Fibroblast of upper back skin (primary cell): Measurements from ENCODE around the gene KMT5B.
A peak's percentile ranks its signal among the peaks of the same experiment; 100 is the strongest.

ENCODE experiments used
- DNase-seq: peaks from one replicate; pipeline ENCODE4 v3.0.0-alpha.2; 2013

The KMT5B gene

GRCh38 chr11:68142441-68143309 is 70.4 kb downstream of the KMT5B start:
- no peak for DNase-seq

GRCh38 chr11:68142028-68142412 is 71.1 kb downstream of the KMT5B start:
- DNase-seq = no peak

- no peak for DNase-seq
These were observed 71.7 kb downstream of the KMT5B start for GRCh38 chr11:68141246-68142027.

DNA sequence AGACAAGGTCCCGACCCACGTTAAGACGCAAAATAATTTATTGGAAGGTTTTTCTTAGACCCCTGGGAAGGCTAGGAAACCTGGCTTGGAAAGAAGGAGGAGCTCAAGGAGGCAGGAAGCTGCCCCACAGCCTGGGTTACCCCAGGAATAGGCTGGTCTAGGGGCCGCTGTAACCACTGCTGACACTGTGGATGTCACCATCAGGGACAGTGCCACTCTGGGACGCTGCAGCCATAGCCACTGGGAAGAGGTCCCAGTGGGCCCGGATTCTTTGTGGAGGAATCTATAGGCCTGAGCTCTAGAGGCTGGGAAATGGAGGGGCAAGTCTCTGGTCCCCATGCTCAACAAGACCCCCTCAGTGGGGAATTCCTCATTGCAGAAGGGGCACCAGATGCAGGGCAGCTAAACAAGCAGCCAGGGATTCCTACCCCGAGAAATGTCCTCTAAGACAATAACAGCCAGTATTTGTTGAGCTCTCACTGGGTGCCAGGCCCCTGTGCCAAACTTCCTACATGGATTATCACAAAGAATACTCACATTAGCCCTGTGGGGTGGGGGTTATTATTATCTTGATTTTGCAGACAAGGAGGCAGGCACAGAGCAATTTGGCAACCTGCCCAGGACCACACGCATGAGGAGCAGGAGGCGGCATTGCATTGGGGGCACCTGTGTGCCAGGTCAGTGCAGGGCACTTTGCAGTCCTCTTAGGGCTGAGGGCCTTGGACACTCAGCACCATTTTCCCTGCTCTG is 72.4 kb downstream of the KMT5B start:
- DNase-seq = no peak

- DNase-seq = no peak
These were observed 74.9 kb downstream of the KMT5B start for GRCh38 chr11:68138237-68138636.

DNA sequence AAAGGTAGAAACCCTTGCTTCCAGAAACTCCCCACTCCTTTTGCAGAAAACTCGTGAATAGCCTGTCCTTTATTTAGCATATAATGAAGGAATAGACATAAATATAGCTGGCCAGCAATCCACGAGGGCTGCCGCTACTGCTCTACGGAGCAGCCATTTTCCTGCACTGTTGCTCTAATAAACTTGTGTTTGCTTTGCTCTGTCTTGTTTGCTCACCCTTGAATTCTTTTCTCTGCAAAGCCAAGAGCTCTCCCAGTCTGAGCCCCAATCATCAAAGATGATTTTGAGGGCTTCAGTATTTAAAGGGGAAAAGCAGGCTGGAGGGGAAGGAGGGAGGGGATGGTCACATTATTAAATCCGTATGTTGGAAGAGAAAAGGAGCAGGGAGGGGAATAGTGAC is 75.3 kb downstream of the KMT5B start:
- no peak for DNase-seq

DNA sequence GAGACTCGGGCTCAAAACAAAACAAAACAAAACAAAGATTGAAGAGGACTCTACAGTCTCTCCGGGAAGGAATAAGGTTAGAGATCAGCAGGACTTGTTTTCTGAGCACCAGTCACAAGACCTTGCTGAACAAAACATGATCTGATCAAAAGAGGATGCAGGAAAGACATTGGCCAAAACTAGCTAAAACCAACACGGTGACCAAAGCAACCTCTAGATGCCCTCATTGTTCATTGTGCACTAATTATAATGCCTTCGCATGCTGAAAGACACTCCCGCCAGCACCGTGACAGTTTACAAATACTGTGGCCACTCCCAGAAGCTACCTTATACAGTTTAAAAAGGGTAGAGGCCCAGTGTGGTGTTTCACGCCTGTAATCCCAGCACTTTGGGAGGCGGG is 76.2 kb downstream of the KMT5B start:
- no peak for DNase-seq

DNA sequence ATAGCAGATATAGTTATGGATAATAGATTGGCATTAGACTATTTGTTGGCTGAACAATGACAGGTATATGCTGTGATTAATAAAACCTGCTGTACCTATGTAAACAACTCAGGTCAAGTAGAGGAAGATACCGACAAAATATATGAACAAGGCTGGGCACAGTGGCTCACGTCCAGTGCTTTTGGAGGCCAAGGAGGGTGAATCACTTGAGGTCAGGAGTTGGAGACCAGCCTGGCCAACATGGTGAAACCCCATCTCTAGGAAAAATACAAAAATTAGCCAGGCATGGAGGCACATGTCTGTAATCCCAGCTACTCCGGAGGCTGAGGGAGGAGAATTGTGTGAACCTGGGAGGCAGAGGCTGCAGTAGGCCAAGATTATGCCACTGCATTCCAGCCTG is 77.9 kb downstream of the KMT5B start:
- no peak for DNase-seq

GRCh38 chr11:68133761-68134160 is 79.3 kb downstream of the KMT5B start:
- DNase-seq = no peak

- no peak for DNase-seq
These were observed 83.0 kb downstream of the KMT5B start for GRCh38 chr11:68130121-68130520.

DNA sequence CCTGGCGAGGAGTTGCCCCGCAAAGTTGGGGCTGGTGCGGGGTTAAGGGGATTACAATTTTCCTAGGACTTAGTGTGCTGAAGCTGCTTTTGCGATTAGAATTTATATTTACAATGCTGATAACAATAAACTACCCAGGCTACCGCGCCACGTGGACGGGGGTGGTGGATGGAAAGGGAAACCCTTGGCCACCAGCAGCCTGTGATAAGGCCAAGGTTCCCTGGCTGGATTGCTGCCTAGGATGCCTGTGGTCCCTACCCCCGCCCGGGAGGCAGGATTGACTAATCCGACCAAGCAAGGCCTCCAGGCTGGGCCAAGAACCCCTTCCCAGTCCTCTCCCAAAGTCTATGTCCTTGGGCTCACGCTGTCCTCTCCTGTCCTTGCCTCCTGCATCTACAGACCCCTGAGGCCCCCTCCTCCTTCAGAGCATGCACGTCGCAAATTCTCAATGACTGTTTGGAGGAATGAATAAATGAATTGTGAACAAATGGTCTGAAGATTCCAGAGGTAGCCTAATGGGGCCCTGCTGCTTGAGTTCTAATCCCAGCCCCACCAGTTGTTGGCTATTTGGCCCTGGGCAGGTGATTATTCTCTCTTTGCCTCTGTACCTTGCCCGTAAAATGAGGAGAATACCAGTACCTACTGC is 84.3 kb downstream of the KMT5B start:
- DNase-seq = peak; percentile 82

- DNase-seq = peak; percentile 88
These were observed 85.1 kb downstream of the KMT5B start for GRCh38 chr11:68127714-68128681.

DNA sequence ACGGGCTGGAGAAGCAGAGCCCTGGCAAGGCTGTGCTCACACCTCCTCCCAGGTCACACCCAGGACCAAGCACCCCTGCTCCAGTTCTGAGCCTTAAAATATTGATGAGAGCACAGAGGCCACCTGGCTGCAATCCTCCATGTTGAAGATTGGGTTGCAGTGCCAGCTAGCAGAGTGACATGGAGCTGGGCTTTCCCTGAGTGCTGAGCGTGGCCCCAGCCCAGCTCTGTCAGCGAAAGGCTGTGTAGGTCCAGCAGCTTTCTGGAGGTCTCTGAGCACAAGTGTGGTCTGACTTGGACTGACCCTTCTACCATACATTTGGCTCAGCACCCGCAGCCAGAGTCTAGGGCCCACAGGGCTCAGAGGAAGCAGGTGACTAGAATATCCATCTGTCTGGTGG is 87.9 kb downstream of the KMT5B start:
- DNase-seq = no peak

GRCh38 chr11:68122936-68123539 is 90.1 kb downstream of the KMT5B start:
- no peak for DNase-seq

DNA sequence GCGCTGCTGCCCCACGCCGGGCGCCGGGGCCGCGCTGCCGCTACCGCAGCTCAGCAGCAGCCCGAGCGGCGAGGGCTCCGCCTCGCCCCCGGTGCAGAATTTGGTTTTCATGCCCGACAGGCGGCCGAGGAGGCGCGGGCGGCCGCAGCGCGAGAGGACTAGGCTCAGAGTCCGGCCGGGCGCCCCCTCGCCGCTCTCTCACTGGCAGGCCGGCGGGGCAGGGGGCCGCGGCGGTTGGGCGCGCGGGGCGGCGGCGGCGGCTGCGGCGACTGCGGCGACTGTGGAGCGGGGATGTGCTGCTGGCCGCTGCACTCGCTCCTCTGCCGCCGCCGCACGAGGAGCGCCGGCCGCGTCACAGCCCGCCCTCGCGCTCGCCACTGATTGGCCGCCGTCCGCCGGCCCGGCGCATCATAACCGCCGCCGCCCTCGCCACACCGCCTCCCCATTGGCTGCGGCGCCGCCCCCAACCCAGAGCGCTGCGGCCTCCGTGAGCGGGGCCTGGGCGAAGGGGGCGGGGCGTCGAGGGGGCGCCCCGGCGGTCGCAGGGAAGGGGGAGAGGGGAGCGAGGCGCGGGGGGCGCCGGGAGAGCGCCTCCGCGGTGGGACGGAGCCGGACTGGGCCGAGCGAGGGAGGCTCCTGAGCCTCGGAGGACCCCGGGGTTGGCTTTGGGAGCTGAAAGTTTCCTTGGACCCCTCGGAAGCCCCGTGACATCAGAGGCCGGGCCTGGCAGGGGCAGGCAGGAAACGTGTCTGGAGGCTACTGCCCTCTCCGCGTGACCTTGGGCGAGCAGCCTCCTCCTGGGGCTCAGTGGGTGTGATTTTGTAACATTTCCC is 91.8 kb downstream of the KMT5B start, which contains the start of gene CHKA:
Gene CHKA (minus strand): TSS at position 322 of the 833 bp plus-strand sequence. CDS start 211 bp downstream, at position 111.
- DNase-seq = peak; percentile 90

- DNase-seq = no peak
These were observed 92.6 kb downstream of the KMT5B start for GRCh38 chr11:68120273-68121066.

DNA sequence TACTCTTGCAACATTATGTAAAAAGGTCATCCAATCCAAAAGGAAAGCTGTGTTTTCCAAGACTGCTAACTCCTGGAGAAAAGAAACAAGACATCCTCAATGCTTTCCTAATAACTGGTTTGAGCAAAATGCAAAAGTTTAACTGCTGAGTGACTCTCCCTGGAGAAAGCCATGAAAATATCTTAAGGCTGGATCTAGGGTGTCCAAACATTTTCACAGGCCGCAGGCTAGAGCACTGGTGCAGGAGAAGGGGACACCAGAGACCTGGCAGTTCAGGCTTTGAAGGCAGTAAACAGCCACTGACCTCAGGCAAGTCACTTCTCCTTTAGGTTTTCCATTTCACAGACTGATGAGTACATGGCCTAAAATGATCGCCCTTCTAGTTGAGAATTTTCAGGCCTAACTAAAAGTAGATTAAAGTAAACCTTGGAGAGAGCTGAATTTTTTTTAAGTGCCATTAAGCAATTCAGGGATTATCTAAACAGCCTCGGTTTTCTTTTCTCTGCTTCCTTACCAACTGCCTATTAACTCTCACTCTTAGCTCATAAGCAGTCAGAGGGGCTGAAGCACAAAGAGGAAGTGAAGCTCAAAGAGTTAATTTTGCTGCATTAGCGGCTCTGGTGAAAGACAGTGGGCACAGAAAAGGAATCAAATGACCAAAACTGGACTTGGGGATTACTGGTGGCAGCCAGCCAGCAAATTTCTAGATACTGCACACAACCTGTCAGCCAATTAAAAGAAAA is 94.2 kb downstream of the KMT5B start:
- no peak for DNase-seq

DNA sequence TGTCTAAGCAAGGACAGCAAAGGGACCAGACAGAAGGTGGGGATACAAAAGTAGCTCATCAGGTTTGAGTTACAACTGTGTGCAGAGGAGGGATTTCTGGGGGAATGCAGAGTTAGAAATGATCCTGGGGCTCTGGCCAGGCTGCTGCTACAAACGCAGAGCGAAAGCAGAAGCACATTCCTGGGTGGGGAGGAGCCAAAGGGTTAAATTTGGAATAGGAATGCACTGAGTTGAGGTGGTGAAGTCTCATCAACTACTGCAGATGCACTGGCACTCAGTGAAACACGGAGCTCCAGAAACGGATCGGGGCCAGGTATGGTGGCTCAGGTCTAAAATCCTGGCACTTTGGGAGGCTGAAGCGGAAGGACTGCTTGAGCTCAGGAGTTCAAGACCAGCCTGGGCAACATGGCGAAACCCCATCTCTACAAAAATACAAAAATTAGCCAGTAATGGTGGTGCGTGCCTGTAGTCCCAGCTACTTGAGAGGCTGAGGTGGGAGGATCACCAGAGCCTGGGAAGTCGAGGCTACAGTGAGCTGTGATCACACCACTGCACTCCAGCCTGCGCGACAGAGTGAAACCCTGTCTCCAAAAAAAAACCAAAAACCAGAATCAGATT is 95.1 kb downstream of the KMT5B start:
- peak; percentile 45 for DNase-seq
